H1 (cell line): ENCODE results near the gene NDUFV1. TPM values are rescaled to one million over a fixed set of nuclear protein-coding genes. Genes with fewer than 3 reads are reported as not detected.
A peak's percentile ranks its signal among the peaks of the same experiment; 100 is the strongest.

Source experiments
- CTCF ChIA-PET: fragments of 300-600 bp; sonication (Branson Sonifier 250); formaldehyde crosslinking; loops from one replicate; lab custom pipeline; 2021; ENCODE audit not compliant: partially characterized antibody; lab: Charles Lee
- POLR2A ChIA-PET: fragments of 300-600 bp; sonication (Branson Sonifier 250); formaldehyde crosslinking; loops from one replicate; lab custom pipeline; 2021; ENCODE audit warnings: inconsistent platforms; ENCODE audit not compliant: partially characterized antibody; lab: Charles Lee
- DNase-seq, 2 experiments: peaks; one replicate each; pipeline versions ENCODE4 v3.0.0 to v3.0.0-alpha.2; 2010 to 2022; ENCODE audit warnings: low spot score in 2 of 2, low read depth in 1 of 2, mixed read lengths in 1 of 2
- FAIRE-seq: peaks from 2 replicates; lab custom pipeline; 2011; peaks lifted over from hg19 to GRCh38; lab: Jason Lieb, UNC
- H2AFZ ChIP-seq: 2 replicates; pipeline ENCODE4 v1.8.1; 2012; ENCODE audit warnings: low read length, inconsistent platforms
- H2AK5ac ChIP-seq: 2 replicates; pipeline ENCODE4 v1.6.1; 2013; ENCODE audit warnings: low read depth, low read length
- H2BK120ac ChIP-seq: replicated peaks from 2 replicates; pipeline ENCODE3; 2013; ENCODE audit warnings: low read depth, low read length, inconsistent platforms
- H2BK12ac ChIP-seq: 2 replicates; pipeline ENCODE4 v1.6.1; 2013; ENCODE audit warnings: low read depth, low read length
- H2BK15ac ChIP-seq: 2 replicates; pipeline ENCODE4 v1.6.1; 2013; ENCODE audit warnings: low read length
- H2BK20ac ChIP-seq: 2 replicates; pipeline ENCODE4 v1.6.1; 2013; ENCODE audit warnings: low read length
- H2BK5ac ChIP-seq: 2 replicates; pipeline ENCODE4 v1.6.1; 2013; ENCODE audit warnings: low read depth, low read length
- H3K14ac ChIP-seq: 2 replicates; pipeline ENCODE4 v1.6.1; 2013; ENCODE audit warnings: inconsistent platforms; ENCODE audit not compliant: insufficient read length
- H3K18ac ChIP-seq: 2 replicates; pipeline ENCODE4 v1.6.1; 2013; ENCODE audit warnings: low read length; ENCODE audit errors: extremely low read depth
- H3K23ac ChIP-seq: 2 replicates; pipeline ENCODE4 v1.6.1; 2013; ENCODE audit warnings: inconsistent platforms; ENCODE audit not compliant: insufficient read length
- H3K23me2 ChIP-seq: 2 replicates; pipeline ENCODE4 v1.6.1; 2013; ENCODE audit warnings: low read depth, low read length
- H3K27ac ChIP-seq: 2 replicates; pipeline ENCODE4 v1.6.1; 2011; ENCODE audit warnings: low read depth, low read length, inconsistent platforms
- H3K27me3 ChIP-seq, 4 experiments: replicated peaks in 1 of 4; 1 replicate in 1 of 4; 2 replicates in 3 of 4; pipeline versions ENCODE4 v1.6.1 to v1.8.1; 2011 to 2013; ENCODE audit warnings: low read length in 3 of 4, mild to moderate bottlenecking in 3 of 4, inconsistent platforms in 2 of 4, mixed read lengths in 2 of 4, moderate library complexity in 1 of 4; ENCODE audit not compliant: control insufficient read depth in 3 of 4, insufficient read depth in 3 of 4; ENCODE audit errors: extremely low read depth in 1 of 4
- H3K36me3 ChIP-seq, 4 experiments: 2 replicates each; pipeline versions ENCODE4 v1.6.1 to v1.8.1; 2011 to 2013; ENCODE audit warnings: mild to moderate bottlenecking in 4 of 4, low read length in 3 of 4, moderate library complexity in 2 of 4, control low read depth in 1 of 4, inconsistent platforms in 1 of 4; ENCODE audit not compliant: insufficient read depth in 4 of 4, control insufficient read depth in 2 of 4
- H3K4ac ChIP-seq: replicated peaks from 2 replicates; pipeline ENCODE3; 2013; ENCODE audit warnings: low read length, low read depth, mixed read lengths, inconsistent platforms; ENCODE audit not compliant: insufficient read length
- H3K4me1 ChIP-seq, 4 experiments: replicated peaks in 1 of 4; 1 replicate in 1 of 4; 2 replicates in 3 of 4; pipeline versions ENCODE4 v1.6.1 to v1.8.1; 2011 to 2013; ENCODE audit warnings: low read length in 3 of 4, inconsistent platforms in 2 of 4, mixed read lengths in 1 of 4; ENCODE audit not compliant: insufficient read depth in 4 of 4, control insufficient read depth in 3 of 4
- H3K4me2 ChIP-seq, 2 experiments: 2 replicates each; pipeline versions ENCODE4 v1.6.1 to v1.8.1; 2011 to 2013; ENCODE audit warnings: low read depth in 2 of 2, low read length in 2 of 2, control low read depth in 1 of 2, inconsistent platforms in 1 of 2, mild to moderate bottlenecking in 1 of 2; ENCODE audit not compliant: insufficient read depth in 1 of 2
- H3K4me3 ChIP-seq, 4 experiments: fragments of 200-600, 300-600 bp in 1 of 4; sonication (generic), shearing (Covaris generic), sonication (Bioruptor Twin) in 1 of 4; 2 replicates each; pipeline versions ENCODE4 v1.5.1 to v1.8.1; 2011 to 2016; ENCODE audit warnings: low read length in 4 of 4, low read depth in 3 of 4, control low read depth in 2 of 4, inconsistent platforms in 2 of 4, mild to moderate bottlenecking in 2 of 4, mixed read lengths in 1 of 4, moderate library complexity in 1 of 4; ENCODE audit not compliant: insufficient read depth in 2 of 4; ENCODE audit errors: extremely low read depth in 1 of 4
- H3K56ac ChIP-seq: replicated peaks from 2 replicates; pipeline ENCODE3; 2013; ENCODE audit warnings: low read depth, mild to moderate bottlenecking, mixed read lengths, low read length, inconsistent platforms; ENCODE audit not compliant: insufficient read length
- H3K79me1 ChIP-seq: 2 replicates; pipeline ENCODE4 v1.6.1; 2013; ENCODE audit warnings: low read depth, low read length, control low read depth
- H3K79me2 ChIP-seq, 2 experiments: 2 replicates each; pipeline versions ENCODE4 v1.6.1 to v1.8.1; 2012 to 2013; ENCODE audit warnings: low read length in 2 of 2, mild to moderate bottlenecking in 2 of 2, inconsistent platforms in 1 of 2; ENCODE audit not compliant: insufficient read depth in 2 of 2, control insufficient read depth in 1 of 2
- H3K9ac ChIP-seq, 4 experiments: replicated peaks in 1 of 4; 1 replicate in 1 of 4; 2 replicates in 3 of 4; pipeline versions ENCODE4 v1.6.1 to v1.8.1; 2011 to 2013; ENCODE audit warnings: low read depth in 3 of 4, low read length in 3 of 4, control low read depth in 2 of 4, mild to moderate bottlenecking in 2 of 4, moderate library complexity in 2 of 4, inconsistent platforms in 1 of 4; ENCODE audit errors: extremely low read depth in 1 of 4
- H3K9me3 ChIP-seq, 2 experiments: 2 replicates each; pipeline versions ENCODE4 v1.6.1 to v1.8.1; 2012 to 2013; ENCODE audit warnings: mild to moderate bottlenecking in 2 of 2, moderate library complexity in 2 of 2, control low read depth in 1 of 2, inconsistent platforms in 1 of 2, low read depth in 1 of 2, low read length in 1 of 2, mixed read lengths in 1 of 2; ENCODE audit not compliant: insufficient read depth in 2 of 2
- H4K20me1 ChIP-seq, 2 experiments: replicated peaks in 1 of 2; 2 replicates each; pipeline versions ENCODE3 to v1.8.1; 2011 to 2013; ENCODE audit warnings: inconsistent platforms in 2 of 2, low read length in 2 of 2, mild to moderate bottlenecking in 1 of 2; ENCODE audit not compliant: insufficient read depth in 2 of 2, control insufficient read depth in 1 of 2
- H4K5ac ChIP-seq: 2 replicates; pipeline ENCODE4 v1.6.1; 2013; ENCODE audit warnings: low read length, low read depth, mixed read lengths, inconsistent platforms; ENCODE audit not compliant: insufficient read length
- H4K8ac ChIP-seq: 2 replicates; pipeline ENCODE4 v1.8.0; 2013; ENCODE audit warnings: mild to moderate bottlenecking, moderate library complexity, low read length, inconsistent platforms; ENCODE audit not compliant: insufficient read depth; ENCODE audit errors: extremely low read depth
- H4K91ac ChIP-seq: replicated peaks from 2 replicates; pipeline ENCODE3; 2013; ENCODE audit warnings: low read length, mixed read lengths, inconsistent platforms; ENCODE audit not compliant: insufficient read length
- ATF3 ChIP-seq: IDR thresholded peaks from 2 replicates; pipeline ENCODE4 v1.6.1; 2011; ENCODE audit warnings: low read depth, mild to moderate bottlenecking, low read length; ENCODE audit not compliant: insufficient read depth
- CHD1 ChIP-seq: IDR thresholded peaks from 2 replicates; pipeline ENCODE4 v1.6.1; 2012; ENCODE audit warnings: low read depth, low read length, improper control_type of control experiment
- CREB1 ChIP-seq: IDR thresholded peaks from 2 replicates; pipeline ENCODE4 v1.6.1; 2012; ENCODE audit warnings: inconsistent platforms
- CTCF ChIP-seq, 3 experiments: IDR thresholded peaks; 1 replicate in 2 of 3; 2 replicates in 1 of 3; pipeline versions ENCODE4 v1.5.1 to v1.6.1; 2011; ENCODE audit warnings: low read length in 3 of 3, mild to moderate bottlenecking in 3 of 3, inconsistent platforms in 2 of 3, low read depth in 1 of 3, moderate library complexity in 1 of 3; ENCODE audit not compliant: insufficient read depth in 1 of 3; ENCODE audit errors: control extremely low read depth in 1 of 3
- NANOG ChIP-seq: IDR thresholded peaks from 2 replicates; pipeline ENCODE4 v1.6.1; 2011; ENCODE audit warnings: low read length, low read depth, mild to moderate bottlenecking, inconsistent platforms; ENCODE audit not compliant: insufficient read depth, poor library complexity, severe bottlenecking
- TCF12 ChIP-seq: IDR thresholded peaks from 2 replicates; pipeline ENCODE4 v1.6.1; 2011; ENCODE audit warnings: low read depth, mild to moderate bottlenecking, low read length
- WGBS, 2 experiments: shearing (Covaris generic) in 1 of 2; methylation state at CpG; one replicate each; pipeline versions ENCODE4 v1.1.6 to v1.1.7; 2013 to 2015; ENCODE audit warnings: low lambda C conversion rate in 2 of 2, mixed read lengths in 2 of 2, inconsistent platforms in 1 of 2, low coverage in 1 of 2, missing lambda C conversion rate in 1 of 2; ENCODE audit not compliant: insufficient replicate concordance in 2 of 2, insufficient coverage in 1 of 2, insufficient read length in 1 of 2; ENCODE audit errors: extremely low coverage in 1 of 2, missing lambda C conversion rate in 1 of 2; 5-methylcytosine and 5-hydroxymethylcytosine counted together
- polyA plus RNA-seq, 7 experiments: library from polyadenylated mRNA; depleted of rRNA in 3 of 7; stranded (reverse) in 5 of 7; unstranded in 2 of 7; fragments of >200 nt in 5 of 7; fragments of 200-250 nt in 2 of 7; gene quantifications; 1 replicate in 5 of 7; 2 replicates in 1 of 7; 4 replicates in 1 of 7; pipeline versions ENCODE4 v1.2.1 to v1.2.3, GENCODE V29; 2011 to 2013; ENCODE audit warnings: missing spikeins in 2 of 7, mixed read lengths in 2 of 7
- total RNA-seq: library from RNA; stranded (reverse); fragmentation: NEBNext Ultra II Directional; extraction: Animal tissue kit (Norgen Biotek cat#: 25700); gene quantifications from 2 replicates; pipeline ENCODE4 v1.2.1, GENCODE V29; 2021

The NDUFV1 gene
- total and polyA plus RNA-seq, 2 of the 8 experiments (the other 6 are each of a cell fraction or from before 2014, with no cell fraction given) = 125 to 131 TPM

GRCh38 chr11:67592880-67593564 lies 13.7 kb upstream of the NDUFV1 start:
- Histone ChIP-seq H2BK12ac (no peak overlapping the region), H3K9ac (no peak overlapping the region; a peak in 1 of 7 replicates), H2BK120ac (no peak overlapping the region), H2BK5ac (no peak overlapping the region), H3K23me2 (no peaks in the 10 kb centered on the region), H2AK5ac (no peak overlapping the region), H4K91ac (no peak overlapping the region), H2AFZ (peak overlapping the region; percentile 73; the same call in 1 of the 2 replicates), H2BK20ac (no peak overlapping the region), H3K4ac (no peak overlapping the region), H3K18ac (no peak overlapping the region; the same call in 1 of the 2 replicates), H3K9me3 (peaks cover 5% of the 10 kb centered on the region in 2 experiments; a peak in 3 of 4 replicates), H3K14ac (no peak overlapping the region), H3K27me3 (no peaks in the 10 kb centered on the region; a peak in 1 of 7 replicates), H3K79me2 (no peaks in the 10 kb centered on the region), H3K23ac (no peak overlapping the region), H4K8ac (no peak overlapping the region), H4K20me1 (no peaks in the 10 kb centered on the region), H3K79me1 (no peaks in the 10 kb centered on the region), H3K36me3 (peaks cover 0 to 3% (median 0%) of the 10 kb centered on the region in 4 experiments; a peak in 1 of 8 replicates), H3K27ac (no peak overlapping the region), H3K56ac (no peak overlapping the region), H3K4me3 (no peak overlapping the region), H3K4me1 (peaks cover 0 to 3% (median 1%) of the 10 kb centered on the region in 4 experiments; a peak in 1 of 7 replicates), H4K5ac (no peak overlapping the region), H3K4me2 (no peak overlapping the region), H2BK15ac (no peak overlapping the region)
- POLR2A ChIA-PET = interaction anchor here (0.6 to 6.1 kb wide), 9 partner anchors 9 to 179 kb away, joined by 3 to 71 read pairs (median 5); partner anchors contain the start of gene GSTP1
- CTCF ChIA-PET = interaction anchor here (1.0 to 3.2 kb wide), 8 partner anchors 8 to 1282 kb away, joined by 3 to 21 read pairs (median 4); partner anchors contain the start of gene GSTP1
- FAIRE-seq = no peak
- no peak for TF ChIP-seq CHD1
- no peak for TF ChIP-seq NANOG
- no peak for TF ChIP-seq ATF3
- no peak for TF ChIP-seq CREB1
- TF ChIP-seq CTCF (IDR thresholded peaks at IDR 0.05; ENCODE audit: control extremely low read depth in 1 of 3, insufficient read depth in 1 of 3, low read depth in 1 of 3, low read length in 3 of 3) = no peak
- TF ChIP-seq TCF12 = no peak
- 73% methylated on average over 12 of the region's 12 CpGs; no CpG with 5 or more reads in 1 of the 2 experiments for WGBS, 2 experiments
- DNase-seq = peak in 1 of 2 experiments; percentile 44
